Forelimb muscle (tissue), 1 donor: ENCODE results near the gene FAM81A. TPM values are rescaled to one million over a fixed set of nuclear protein-coding genes. Genes with fewer than 3 reads are reported as not detected.
"Not testable (repeated sequence)": the region's sequence is repeated elsewhere in the genome, so short reads cannot be mapped to it uniquely, and the experiment has no call there.

Source experiments
- DNase-seq: peaks from one replicate; pipeline ENCODE4 v3.0.0-alpha.2; 2013; ENCODE audit warnings: low read depth
- polyA plus RNA-seq: library from polyadenylated mRNA; unstranded; fragments of 120-200 nt; gene quantifications from one replicate; pipeline ENCODE4 v1.2.1, GENCODE V29; 2013; ENCODE audit not compliant: insufficient read length

The FAM81A gene
- polyA plus RNA-seq, 1 donor, result 1.4 TPM

DNA sequence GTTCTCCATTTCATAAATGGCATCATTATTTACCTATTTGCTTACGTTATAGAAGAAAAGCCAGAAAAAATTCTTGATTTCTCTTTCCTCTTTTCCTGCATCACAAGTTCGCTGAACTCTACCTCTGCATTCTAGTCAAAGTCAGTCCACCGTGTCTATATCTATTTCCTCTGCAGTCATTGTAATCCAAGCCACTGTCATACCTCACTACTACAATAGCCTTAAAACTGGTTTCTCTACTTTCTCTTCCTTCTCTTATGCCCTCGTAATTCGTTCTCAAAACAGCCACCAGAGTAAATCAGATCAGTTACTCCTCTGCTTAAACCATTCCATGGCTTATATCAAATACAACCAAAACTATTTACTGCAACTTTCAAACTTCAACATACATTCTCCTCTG, 13.4 kb upstream of the FAM81A start:
- no peak for DNase-seq

DNA sequence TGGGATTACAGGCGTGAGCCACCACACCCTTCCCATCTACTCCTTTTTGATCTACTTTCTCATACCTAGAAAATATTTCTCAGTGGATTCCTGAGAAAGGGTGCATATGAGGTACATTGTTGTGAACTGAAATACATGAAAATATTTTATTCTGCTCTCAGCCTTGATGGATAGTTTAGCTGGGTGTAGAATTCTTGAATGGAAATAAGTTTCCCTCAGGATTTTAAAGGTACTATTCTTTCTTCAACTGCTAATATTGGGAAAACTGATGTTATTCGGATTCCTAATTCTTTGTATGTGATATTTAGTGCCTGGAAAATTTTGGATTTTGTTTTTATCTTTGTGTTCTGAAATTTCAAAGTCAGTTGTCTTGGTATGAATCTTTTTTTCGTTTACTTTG, 9.1 kb upstream of the FAM81A start:
- not testable (repeated sequence) for DNase-seq

DNA sequence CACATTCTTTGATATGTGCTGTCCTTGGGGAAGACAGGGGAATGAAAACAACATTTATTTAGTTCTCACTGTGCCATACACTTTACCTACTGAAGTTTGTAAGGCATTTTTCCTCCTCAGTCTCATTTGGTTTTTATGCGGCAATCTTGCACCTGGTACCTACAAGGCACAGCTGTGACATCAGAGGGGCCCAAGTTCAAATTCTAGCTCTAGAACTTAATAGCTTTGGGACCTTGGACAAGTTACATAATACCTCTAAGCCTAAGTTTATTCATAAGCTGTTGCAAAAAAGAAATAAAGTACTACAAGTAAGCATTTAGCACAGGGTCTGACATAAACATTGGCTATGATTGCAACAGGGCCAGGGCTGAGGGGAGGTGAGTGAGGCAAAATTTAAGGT, 5.6 kb upstream of the FAM81A start:
- DNase-seq, result no peak

DNA sequence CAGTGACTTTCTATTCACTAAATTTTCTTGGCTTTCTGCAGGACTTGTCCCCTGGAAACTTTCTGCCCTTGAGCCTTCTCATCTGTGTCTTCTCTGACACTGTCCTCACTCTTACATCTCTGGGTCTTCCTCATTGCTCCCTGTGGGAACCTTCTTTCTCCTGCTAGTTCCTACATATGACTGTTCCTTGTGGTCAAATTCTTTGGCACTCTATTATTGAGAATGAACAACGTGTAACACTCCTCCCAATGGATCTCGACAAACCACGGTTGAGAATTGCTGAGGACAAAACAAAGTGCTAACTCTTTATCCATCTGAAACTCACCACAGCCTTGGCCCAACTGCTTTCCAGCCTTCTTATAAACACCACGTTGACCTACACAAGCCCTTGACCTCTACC, 3.5 kb upstream of the FAM81A start:
- no peak for DNase-seq

DNA sequence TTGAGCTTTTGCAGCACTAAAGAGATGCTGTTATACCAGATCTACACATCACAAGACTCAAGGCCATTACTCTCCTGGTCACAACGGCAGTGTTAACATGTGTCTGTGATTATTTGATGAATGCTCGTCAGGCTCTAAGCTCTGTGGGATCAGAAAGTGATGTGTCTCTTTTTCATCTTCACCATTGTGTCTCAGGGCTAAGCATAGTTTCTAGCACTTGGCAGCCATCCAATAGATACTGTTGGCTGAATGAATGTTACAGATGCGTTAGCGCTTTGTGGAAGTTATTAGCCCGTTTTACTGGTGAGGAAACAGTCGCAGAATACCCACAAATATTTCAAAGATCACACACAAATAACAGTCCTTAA, 1.2 kb upstream of the FAM81A start:
- no peak for DNase-seq

DNA sequence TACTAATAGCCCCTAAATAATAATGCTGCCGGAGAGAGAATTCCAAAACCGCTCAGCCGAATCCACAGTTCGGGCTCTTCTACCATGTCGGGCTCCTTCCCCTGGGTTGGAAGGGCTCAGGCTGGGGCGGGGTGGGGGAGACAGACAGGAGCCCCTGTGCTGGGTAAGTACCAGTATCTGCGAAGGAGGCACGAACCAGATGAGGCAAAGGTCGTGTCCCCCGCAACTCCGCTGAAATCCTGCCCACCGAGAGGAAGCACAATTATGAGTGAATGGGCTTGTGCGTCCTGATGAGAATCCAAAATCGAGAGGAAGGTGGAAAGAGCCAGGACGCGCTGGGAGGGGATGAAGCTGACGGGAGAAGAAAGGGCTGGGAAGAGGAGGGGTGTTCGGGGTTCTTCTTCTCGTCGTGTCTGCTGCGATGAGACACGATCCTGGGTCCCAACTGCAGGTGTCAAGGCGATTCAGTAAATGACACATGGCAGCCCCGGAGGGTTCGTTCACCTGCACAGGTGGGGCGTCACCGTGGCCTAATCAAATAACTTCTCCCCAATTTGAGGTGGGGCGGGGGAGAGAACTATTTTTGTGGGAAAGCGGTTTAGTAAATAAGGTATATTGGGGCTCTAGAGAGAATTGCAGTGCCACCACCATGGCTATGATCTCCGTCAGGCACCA, 707 bp upstream of the FAM81A start:
- no peak for DNase-seq

DNA sequence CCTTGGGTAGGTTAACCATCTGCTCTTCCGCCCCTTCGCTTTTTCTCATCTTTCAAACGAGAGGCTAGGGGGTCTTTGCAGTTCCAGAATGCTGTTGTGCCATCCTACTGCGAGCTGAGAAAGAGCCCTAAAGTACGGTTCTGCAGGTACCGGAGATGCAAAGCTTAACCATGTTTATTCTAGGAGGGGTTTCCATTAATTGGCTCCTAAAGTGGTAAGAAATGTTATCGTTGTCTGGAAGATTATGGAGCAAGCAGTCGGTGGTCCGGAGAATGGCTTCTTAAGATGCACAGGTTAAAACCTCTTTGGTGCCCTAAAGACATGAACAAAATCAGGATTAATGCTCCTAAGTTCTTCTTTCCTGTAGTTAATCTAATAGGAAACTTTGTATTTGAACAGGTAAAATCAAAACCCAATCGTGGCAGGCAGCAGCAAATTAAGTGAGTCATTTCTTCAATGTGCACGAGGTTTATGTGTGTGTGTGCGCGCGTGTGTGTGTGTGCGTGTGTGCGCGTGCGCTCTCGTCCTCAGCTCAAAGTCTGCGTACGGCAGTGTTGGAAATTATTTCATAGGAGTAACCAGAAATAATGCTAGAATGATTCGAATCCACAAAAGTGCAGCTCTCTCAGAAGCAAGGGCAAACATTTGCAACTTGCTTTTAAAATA, 772 bp downstream of the FAM81A start:
- DNase-seq, result no peak

DNA sequence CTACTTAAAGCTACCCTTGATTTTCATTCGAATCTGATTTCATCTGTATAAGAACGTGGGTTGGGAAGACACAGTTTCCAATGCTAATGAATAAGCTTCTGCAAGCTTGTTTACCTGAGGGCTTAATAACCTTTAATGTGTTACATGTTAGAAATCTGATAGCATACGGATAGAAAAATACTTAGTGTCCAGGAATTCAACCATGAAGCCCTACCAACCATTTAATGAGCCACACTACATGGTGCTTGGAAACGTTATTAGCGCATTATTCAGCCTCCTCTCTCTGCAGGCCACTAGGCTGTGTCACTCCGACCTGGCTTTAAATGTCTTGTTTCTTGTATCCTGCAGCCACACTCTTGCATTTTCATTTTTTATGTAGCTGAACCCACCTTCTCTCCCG, 1.6 kb downstream of the FAM81A start:
- no peak for DNase-seq

DNA sequence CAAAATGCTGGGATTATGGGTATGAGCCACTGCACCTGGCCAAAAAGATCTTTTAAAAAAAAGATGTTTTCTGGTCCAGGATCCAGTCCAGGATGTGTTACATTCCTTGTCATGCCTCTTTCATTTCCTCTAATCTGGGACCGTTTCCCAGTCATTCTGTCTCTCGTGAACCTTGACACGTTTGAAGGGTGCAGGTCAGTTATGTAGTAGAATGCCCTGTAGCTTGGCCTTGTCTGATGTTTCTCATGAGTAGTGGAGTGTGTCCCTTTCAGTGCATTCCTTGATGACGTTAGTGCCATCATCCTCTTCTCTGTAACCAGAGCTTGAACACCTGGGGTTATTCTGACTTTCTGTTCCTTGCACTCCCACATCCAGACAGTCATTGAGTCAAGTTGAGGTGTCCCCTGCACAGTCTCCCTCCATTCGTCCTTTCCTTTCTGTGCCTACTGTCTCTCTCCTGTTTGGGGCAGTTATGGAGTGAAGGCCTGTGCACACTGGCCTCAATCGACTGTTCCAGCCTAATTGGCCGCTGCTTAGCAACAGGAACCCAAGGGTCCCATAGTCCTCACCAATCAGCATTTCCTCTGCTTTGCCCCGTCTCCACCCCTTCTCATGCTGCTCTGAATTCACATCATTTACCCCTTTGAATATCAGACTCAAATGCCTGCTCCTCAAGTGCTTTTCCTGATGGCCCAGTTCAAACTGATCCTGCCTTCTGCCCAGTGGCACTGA, 5.5 kb downstream of the FAM81A start:
- DNase-seq, result no peak

DNA sequence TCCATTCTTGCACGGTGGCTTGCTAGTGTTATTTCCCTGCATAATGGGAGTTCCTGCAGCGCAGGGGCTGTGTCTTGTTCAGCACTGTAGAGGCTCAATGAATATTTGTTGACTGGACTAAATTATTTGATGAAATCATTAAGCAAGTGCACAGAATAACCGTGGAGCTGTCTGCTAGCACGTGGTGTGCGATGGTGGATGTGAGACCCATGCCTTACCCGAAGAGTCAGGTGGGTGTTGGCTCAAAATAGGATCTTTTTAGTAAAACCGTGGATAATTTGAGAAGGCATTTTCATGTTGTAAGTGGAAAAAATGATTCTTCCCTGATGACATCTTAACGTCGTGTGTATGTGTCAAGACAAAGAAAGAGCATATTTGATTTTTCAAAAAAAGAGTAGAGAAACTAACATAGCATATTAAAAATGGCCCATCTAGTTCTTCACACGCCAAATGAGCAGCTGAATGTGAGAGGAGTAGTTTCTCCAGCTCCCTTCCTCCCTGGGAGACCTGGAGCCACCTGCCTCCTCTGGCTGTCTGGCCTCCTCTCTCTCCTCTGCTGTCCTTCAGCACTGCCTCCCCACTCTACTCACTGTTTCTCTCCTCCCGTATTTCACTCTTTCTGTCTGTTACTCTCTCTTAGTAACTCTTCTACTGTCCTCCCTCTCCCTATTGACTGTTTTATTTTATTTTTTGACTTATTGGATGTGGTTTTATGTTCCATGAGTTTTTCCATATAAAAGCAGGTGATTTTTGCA, 6.3 kb downstream of the FAM81A start:
- no peak for DNase-seq

DNA sequence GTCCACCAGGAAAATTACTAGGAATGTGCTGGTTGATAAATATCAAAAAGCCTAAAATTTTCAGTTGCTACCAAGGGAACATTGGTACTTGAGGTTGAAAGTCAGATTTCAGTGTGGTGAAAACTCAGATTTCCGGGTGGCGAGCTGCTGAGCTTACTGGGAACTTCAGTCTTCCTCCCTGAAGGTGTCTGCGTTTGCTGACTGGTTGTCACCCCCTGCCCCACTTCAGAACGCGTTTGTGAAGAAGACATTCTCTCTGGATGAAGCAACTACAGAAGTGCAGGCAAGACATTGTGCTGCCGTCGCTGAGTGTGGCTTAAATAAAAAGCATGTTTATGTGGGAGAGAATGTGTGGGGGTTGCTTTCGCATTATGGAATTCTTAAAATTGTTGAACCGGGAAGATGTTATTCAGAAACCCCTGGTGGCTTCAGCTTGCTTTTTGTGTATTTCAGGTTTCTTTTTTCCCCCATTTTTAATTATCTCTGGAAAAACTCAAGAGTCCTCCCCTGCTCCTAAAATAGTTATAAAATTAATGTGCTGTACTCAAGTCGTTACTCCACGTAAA, 7.1 kb downstream of the FAM81A start:
- no peak for DNase-seq

DNA sequence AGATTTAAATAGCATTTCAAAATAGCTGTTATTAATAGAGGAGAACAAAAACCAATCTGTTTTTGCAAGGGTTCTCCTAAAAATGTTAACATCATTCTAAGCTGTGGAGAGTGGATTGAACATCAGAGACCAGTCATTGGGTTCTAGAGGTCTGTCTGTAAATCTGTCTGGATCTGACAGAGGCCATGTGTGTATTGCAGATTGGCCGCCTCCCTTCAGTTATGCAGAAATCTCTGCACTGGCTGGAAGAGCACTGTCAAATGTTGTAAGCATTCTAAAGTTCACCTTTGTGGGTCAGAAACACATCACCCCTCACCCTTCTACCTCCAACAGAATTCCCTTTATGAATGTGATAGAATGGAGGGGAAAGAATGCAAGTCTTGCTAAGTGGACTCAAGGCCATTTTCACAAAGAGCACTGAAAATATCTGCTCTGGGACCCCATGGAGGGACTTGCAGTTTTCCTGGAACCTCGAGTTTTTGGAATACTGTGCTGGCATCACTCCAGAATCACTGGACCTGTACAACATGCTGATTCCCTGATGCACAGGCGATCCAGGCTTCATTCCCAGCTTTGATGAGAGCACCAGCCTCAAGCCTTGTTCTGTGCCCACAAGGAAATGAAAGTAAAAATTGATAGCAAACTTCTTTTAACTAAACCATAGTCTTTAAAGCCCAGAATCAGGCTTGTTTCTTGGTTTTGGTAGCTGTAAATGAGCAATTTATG, 8.4 kb downstream of the FAM81A start:
- no peak for DNase-seq

DNA sequence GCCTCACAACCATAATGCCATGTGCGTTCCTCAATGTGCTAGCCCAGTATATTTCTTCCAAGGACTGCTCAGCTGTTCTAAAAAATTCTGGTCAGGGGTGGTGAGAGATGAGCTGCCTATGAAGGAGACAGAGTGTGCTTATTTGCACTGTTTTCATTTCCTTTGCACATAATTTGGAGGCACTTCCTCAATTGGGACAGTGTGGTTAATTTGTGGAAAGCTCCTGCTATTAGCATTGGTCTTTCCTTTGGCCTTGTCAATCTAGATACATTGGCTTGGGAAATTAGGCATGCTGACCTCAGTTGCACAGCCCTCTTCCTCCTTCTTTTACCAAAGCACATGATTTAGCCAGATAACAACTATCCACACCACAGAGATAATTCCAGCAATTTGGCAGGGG, 9.4 kb downstream of the FAM81A start:
- no peak for DNase-seq

DNA sequence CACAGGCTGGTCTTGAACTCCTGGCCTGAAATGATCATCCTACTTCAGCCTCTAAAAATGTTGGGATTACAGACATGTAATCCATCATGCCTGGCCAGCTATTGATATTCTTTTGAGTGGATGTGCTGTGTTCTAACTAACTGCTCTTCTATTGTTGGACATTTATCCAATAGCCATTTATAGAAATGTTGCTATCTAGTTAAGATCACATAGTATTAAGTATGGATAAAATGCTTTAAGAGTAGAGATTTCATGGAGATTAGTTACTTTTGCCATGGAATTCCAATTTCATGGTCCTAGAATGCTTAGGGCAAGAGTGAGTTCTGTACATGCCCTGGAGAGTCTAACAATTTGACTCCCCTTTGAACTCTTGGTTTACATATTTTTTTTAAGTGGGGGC, 10.9 kb downstream of the FAM81A start:
- DNase-seq, result no peak

DNA sequence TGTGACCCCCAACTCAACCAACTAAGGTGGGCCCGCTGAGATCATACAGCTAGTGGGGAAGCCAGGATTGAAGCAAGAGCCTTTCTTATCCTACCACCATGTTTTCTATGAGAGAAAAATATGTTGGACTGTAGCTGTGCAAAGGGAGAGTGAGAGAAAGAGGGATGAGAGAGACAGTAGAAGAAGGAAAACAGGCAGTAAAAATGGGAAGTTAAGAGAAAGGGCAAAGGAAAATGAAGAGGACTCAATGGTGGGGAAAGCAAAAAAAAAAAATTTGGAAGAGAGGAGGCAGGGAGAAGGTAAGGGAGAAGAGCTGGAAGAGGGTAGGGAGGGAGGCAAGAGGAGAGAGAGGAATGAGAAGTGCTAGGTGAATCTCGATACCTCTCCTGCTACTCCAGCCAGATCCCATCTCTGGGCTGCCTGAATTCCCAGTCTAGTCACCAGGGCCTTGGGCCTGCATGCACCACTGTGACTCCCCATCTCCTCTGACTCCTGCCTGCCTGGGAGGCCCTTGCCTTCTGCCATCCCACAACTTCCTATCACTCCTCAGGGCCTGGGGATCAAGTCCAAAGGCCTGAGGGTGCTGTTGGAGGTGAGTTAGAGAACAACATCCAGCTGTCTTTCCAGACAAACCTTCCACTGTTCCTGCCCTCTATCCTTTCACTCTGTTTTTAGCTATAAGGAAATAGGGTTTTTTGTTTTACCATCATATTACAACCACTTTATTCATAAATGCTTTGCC, 15.7 kb downstream of the FAM81A start:
- DNase-seq, result no peak

DNA sequence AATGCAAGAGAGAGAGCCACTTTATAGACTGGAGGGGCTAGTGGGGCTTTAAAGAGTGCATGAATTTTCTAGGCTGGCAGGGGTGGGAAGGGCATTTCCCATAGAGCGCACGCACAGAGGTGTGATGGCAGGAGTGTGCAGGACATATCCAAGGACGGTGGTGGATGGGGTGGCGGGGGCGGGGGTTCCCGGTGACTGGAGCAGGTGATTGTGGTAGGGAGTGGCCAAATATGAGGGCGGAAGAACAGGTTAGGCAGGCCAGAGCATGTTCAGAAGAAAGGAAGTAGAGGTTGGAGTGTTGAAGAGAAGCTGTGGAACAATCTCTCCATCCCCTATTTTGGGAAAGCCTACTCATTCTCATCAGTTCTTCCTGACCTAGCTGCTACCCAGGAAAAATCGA, 18.1 kb downstream of the FAM81A start:
- DNase-seq, result no peak

DNA sequence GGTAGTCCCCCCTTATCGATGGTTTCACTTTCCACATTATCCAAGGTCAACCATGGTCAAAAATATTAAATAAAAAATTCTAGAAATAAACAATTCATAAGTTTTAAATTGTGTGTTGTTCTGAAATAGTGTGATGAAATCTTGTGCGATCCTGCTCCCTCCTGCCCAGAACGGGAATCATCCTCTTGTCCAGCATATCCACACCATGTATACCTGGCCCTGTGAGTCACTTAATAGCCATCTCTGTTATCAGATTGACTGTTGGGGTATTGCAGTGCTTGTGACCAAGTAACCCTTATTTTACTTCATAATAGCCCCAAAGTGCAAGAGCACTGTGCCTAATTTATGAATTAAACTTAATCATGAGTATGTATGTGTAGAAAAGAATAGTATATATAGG, 19.1 kb downstream of the FAM81A start:
- DNase-seq, result no peak

DNA sequence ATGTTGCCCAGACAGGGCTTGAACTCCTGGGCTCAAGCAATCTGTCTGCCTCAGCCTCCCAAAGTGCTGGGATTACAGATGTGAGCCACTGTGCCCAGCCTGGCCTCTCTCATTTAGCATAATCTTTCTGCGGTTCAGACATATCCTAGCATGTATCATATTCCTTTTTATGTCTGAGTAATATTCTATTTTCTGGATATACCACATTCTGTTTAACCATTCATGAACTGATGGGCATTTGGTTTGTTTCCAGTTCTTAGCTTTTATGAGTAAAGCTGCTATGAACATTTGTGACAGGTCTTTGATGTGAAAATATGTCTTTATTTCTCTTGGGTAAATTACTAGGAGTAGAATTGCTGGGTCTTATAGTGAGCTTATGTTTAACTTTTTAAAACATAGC, 23.5 kb downstream of the FAM81A start:
- DNase-seq, result no peak

DNA sequence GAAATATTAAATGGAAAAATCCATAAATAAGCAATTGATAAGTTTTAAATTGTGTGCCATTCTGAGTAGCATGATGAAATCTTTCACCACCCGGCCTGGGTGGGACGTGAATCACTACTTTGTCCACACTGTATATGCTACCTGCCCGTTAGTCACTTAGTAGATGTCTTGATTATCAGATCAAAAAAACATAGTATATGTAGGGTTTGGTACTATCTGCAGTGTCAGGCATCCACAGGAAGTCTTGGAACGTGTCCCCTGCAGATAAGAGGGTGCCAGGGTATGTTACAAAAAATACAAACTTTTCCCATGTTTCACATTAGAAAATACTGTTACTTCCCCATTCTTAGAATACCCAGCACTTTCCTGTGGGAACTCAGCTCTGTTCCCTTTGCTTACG, 35.2 kb downstream of the FAM81A start:
- DNase-seq, result no peak

DNA sequence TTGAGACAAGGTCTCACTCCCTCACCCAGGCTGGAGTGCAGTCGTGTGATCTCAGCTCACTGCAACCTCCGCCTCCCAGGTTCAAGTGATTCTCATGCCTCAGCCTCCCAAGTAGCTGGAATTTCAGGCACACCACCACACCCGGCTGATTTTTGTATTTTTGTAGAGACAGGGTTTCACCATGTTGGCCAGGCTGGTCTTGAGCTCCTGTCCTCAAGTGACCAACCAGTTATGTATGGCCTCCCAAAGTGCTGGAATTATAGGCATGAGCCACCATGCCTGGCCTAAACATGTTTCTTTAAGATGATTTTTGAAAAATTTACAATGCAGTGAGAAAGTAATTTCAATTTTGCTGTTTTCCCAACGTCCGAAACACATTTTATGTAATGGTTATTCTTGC, 37.2 kb downstream of the FAM81A start:
- DNase-seq, result not testable (repeated sequence)

DNA sequence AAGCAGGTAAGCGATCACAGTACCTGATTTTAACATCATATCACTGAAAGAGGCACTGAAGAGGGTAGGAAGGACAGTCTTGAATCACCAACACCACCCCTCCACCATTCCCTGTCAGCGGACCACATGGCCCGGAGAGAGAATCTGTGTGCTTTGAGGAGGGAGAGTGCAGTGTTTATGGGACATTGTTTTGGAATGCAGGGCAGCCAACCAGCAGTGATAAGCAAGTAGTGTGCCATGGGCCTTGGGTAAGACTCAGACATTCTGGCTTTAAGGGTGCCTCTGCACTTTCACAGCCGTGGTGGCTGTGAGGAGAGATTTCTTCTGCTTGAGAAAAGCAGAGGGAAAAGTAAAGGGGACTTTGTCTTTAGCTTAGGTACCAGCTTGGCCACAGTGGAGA, 46.4 kb downstream of the FAM81A start:
- no peak for DNase-seq
